IMR-90 (cell line): ENCODE measurements around the gene IL18BP. TPM values are rescaled to one million over a fixed set of nuclear protein-coding genes. Genes with fewer than 3 reads are reported as not detected.

Experiments used
- ATAC-seq: fragments of 200-7000 bp; cut with Tn5 transposase; 2 replicates; pipeline ENCODE4 v1.9.1; 2020; ENCODE audit warnings: low read depth, mild to moderate bottlenecking, moderate library complexity
- BruUV-seq: library from RNA; stranded (reverse); fragments of 400-500 nt; replicated peaks from 2 replicates; lab custom pipeline; 2021; lab: Mats Ljungman, UMichigan
- CTCF ChIA-PET: fragments of 300-600 bp; formaldehyde crosslinking; extraction: SDS; loops from one replicate; lab custom pipeline; 2021; ENCODE audit warnings: antibody characterized with exemption; lab: Yijun Ruan, JAX
- POLR2A ChIA-PET: fragments of 300-600 bp; sonication (Branson Sonifier 250); formaldehyde crosslinking; loops from one replicate; lab custom pipeline; 2022; ENCODE audit warnings: antibody characterized with exemption; ENCODE audit not compliant: unreplicated experiment; lab: Charles Lee
- DNase-seq: peaks from one replicate; pipeline ENCODE4 v3.0.0; 2013
- H2AFZ ChIP-seq: replicated peaks from 2 replicates; pipeline ENCODE3; 2013; ENCODE audit warnings: low read length, mild to moderate bottlenecking; ENCODE audit not compliant: poor library complexity
- H2AK5ac ChIP-seq: 2 replicates; pipeline ENCODE4 v1.6.1; 2013; ENCODE audit warnings: low read depth, low read length, inconsistent platforms
- H2AK9ac ChIP-seq: replicated peaks from 2 replicates; pipeline ENCODE3; 2013; ENCODE audit warnings: mild to moderate bottlenecking, low read depth, low read length, moderate library complexity; ENCODE audit not compliant: poor library complexity
- H2BK120ac ChIP-seq: 2 replicates; pipeline ENCODE4 v1.6.1; 2013; ENCODE audit warnings: low read depth, low read length, inconsistent platforms
- H2BK15ac ChIP-seq: 3 replicates; pipeline ENCODE4 v1.6.1; 2013; ENCODE audit warnings: low read depth, low read length, inconsistent platforms
- H2BK20ac ChIP-seq: 2 replicates; pipeline ENCODE4 v1.6.1; 2013; ENCODE audit warnings: low read depth, mild to moderate bottlenecking, inconsistent platforms, low read length, moderate library complexity
- H2BK5ac ChIP-seq: 2 replicates; pipeline ENCODE4 v1.6.1; 2013; ENCODE audit warnings: mild to moderate bottlenecking, low read depth, low read length, inconsistent platforms; ENCODE audit not compliant: poor library complexity, severe bottlenecking
- H3K14ac ChIP-seq: replicated peaks from 2 replicates; pipeline ENCODE4 v1.6.1; 2013; ENCODE audit warnings: low read depth, low read length, inconsistent platforms
- H3K18ac ChIP-seq: 2 replicates; pipeline ENCODE4 v1.6.1; 2013; ENCODE audit warnings: low read depth, low read length, control low read depth
- H3K23ac ChIP-seq: 2 replicates; pipeline ENCODE4 v1.6.1; 2013; ENCODE audit warnings: low read depth, low read length, inconsistent platforms
- H3K27ac ChIP-seq: 2 replicates; pipeline ENCODE4 v1.5.1; 2013; ENCODE audit warnings: mild to moderate bottlenecking, control low read depth, low read length; ENCODE audit not compliant: insufficient read depth
- H3K27me3 ChIP-seq: 2 replicates; pipeline ENCODE4 v1.6.1; 2013; ENCODE audit warnings: low read length; ENCODE audit not compliant: control insufficient read depth, insufficient read depth
- H3K36me3 ChIP-seq: 2 replicates; pipeline ENCODE4 v1.6.1; 2013; ENCODE audit warnings: low read length, mixed read lengths; ENCODE audit not compliant: control insufficient read depth, insufficient read depth
- H3K4ac ChIP-seq: 2 replicates; pipeline ENCODE4 v1.6.1; 2013; ENCODE audit warnings: low read depth, low read length, inconsistent platforms
- H3K4me1 ChIP-seq: 2 replicates; pipeline ENCODE4 v1.6.1; 2013; ENCODE audit warnings: low read length, mixed read lengths; ENCODE audit not compliant: control insufficient read depth, insufficient read depth
- H3K4me2 ChIP-seq: 2 replicates; pipeline ENCODE4 v1.6.1; 2013; ENCODE audit warnings: low read depth, mild to moderate bottlenecking, control low read depth, low read length, moderate library complexity
- H3K4me3 ChIP-seq: 2 replicates; pipeline ENCODE4 v1.5.1; 2013; ENCODE audit warnings: low read depth, mild to moderate bottlenecking, control low read depth, low read length, moderate library complexity; ENCODE audit not compliant: insufficient read depth
- H3K56ac ChIP-seq: 2 replicates; pipeline ENCODE4 v1.6.1; 2013; ENCODE audit warnings: low read length, inconsistent platforms; ENCODE audit not compliant: insufficient read depth; ENCODE audit errors: extremely low read depth
- H3K79me1 ChIP-seq, 2 experiments: 2 replicates each; pipeline ENCODE4 v1.6.1; 2013; ENCODE audit warnings: low read length in 2 of 2, inconsistent platforms in 1 of 2, low read depth in 1 of 2
- H3K9ac ChIP-seq: 2 replicates; pipeline ENCODE4 v1.6.1; 2013; ENCODE audit warnings: low read depth, low read length, control low read depth
- H3K9me1 ChIP-seq: 2 replicates; pipeline ENCODE4 v1.6.1; 2013; ENCODE audit warnings: low read length, inconsistent platforms; ENCODE audit not compliant: insufficient read depth
- H3K9me3 ChIP-seq: 2 replicates; pipeline ENCODE4 v1.6.1; 2013; ENCODE audit warnings: low read length; ENCODE audit not compliant: control insufficient read depth, insufficient read depth
- H4K20me1 ChIP-seq: 2 replicates; pipeline ENCODE4 v1.6.1; 2013; ENCODE audit warnings: low read length, inconsistent platforms; ENCODE audit not compliant: insufficient read depth
- H4K5ac ChIP-seq: 2 replicates; pipeline ENCODE4 v1.6.1; 2013; ENCODE audit warnings: mild to moderate bottlenecking, low read depth, low read length, control low read depth
- H4K8ac ChIP-seq, 2 experiments: 2 replicates each; pipeline ENCODE4 v1.6.1; 2013; ENCODE audit warnings: low read depth in 2 of 2, low read length in 2 of 2, control low read depth in 1 of 2, inconsistent platforms in 1 of 2
- H4K91ac ChIP-seq: 2 replicates; pipeline ENCODE4 v1.6.1; 2013; ENCODE audit warnings: low read depth, low read length, inconsistent platforms; ENCODE audit not compliant: insufficient read depth
- BHLHE40 ChIP-seq: fragments of 150-350 bp; IDR thresholded peaks from 2 replicates; pipeline ENCODE4 v1.6.1; 2016; ENCODE audit warnings: mild to moderate bottlenecking, low read depth, low read length
- CEBPB ChIP-seq: IDR thresholded peaks from 2 replicates; pipeline ENCODE4 v1.6.1; 2012; ENCODE audit warnings: low read depth, low read length, improper control_type of control experiment
- CTCF ChIP-seq: conservative IDR thresholded peaks from 2 replicates; pipeline ENCODE4 v1.5.1; 2012; ENCODE audit warnings: mild to moderate bottlenecking, low read depth, low read length, improper control_type of control experiment
- MAFK ChIP-seq: IDR thresholded peaks from 2 replicates; pipeline ENCODE4 v1.6.1; 2012; ENCODE audit warnings: low read depth, low read length, improper control_type of control experiment
- POLR2A ChIP-seq: IDR thresholded peaks from 2 replicates; pipeline ENCODE4 v1.6.1; 2012; ENCODE audit warnings: mild to moderate bottlenecking, low read depth, low read length
- RAD21 ChIP-seq: IDR thresholded peaks from 2 replicates; pipeline ENCODE4 v1.6.1; 2012; ENCODE audit warnings: low read length, improper control_type of control experiment
- RCOR1 ChIP-seq: IDR thresholded peaks from 2 replicates; pipeline ENCODE4 v1.6.1; 2012; ENCODE audit warnings: mild to moderate bottlenecking, low read length, improper control_type of control experiment; ENCODE audit not compliant: insufficient replicate concordance
- WGBS, 2 experiments: methylation state at CpG; one replicate each; pipeline versions ENCODE4 v1.1.5 to v1.1.7; 2013; ENCODE audit warnings: missing lambda C conversion rate in 2 of 2; ENCODE audit not compliant: insufficient read length in 1 of 2; ENCODE audit errors: extremely low coverage in 2 of 2; 5-methylcytosine and 5-hydroxymethylcytosine counted together
- dilution Hi-C: fragments of 300-500 bp; cut with HindIII; formaldehyde crosslinking; loops from one replicate; pipeline ENCODE4 v1.14.3; 2018; ENCODE audit warnings: low sequenced_read_pairs; ENCODE audit not compliant: unreplicated experiment
- in situ Hi-C: fragments of 300-500 bp; cut with MboI; formaldehyde crosslinking; loops from 3 replicates; pipeline ENCODE4 v1.14.3; 2019; ENCODE audit warnings: low sequenced_read_pairs, inconsistent platforms, mixed read lengths
- intact Hi-C: fragments of 100-400 bp; cut with micrococcal nuclease; formaldehyde crosslinking; loops from 2 replicates; pipeline ENCODE4 v1.10.0; 2022
- polyA plus RNA-seq, 3 experiments: library from polyadenylated mRNA; depleted of rRNA; stranded (reverse); fragments of >200 nt; gene quantifications; 2 replicates each; pipeline ENCODE4 v1.2.3, GENCODE V29; 2012; ENCODE audit warnings: low replicate concordance in 1 of 3
- total RNA-seq: library from RNA; depleted of rRNA; stranded (reverse); fragments of >200 nt; gene quantifications from 2 replicates; pipeline ENCODE4 v1.2.3, GENCODE V29; 2012

Gene IL18BP
- total and polyA plus RNA-seq, 2 of the 4 experiments (the other 2 are of a cell fraction): 0.90 to 3.2 TPM

- Histone ChIP-seq H2BK15ac (no peak overlapping the region), H3K9me1 (no peaks in the 10 kb centered on the region; the same call in none of the 2 replicates), H2AK9ac (no peak overlapping the region), H3K9ac (no peak overlapping the region), H2BK5ac (no peak overlapping the region), H3K9me3 (no peaks in the 10 kb centered on the region), H3K79me1 (peaks cover 46 to 70% of the 10 kb centered on the region in 2 experiments), H2BK120ac (no peak overlapping the region), H3K18ac (no peak overlapping the region), H3K4ac (no peak overlapping the region), H3K4me2 (no peak overlapping the region), H4K20me1 (peaks cover 64% of the 10 kb centered on the region), H2BK20ac (no peak overlapping the region), H3K23ac (no peak overlapping the region), H3K4me3 (no peak overlapping the region), H3K14ac (no peak overlapping the region), H3K27me3 (no peaks in the 10 kb centered on the region), H4K5ac (no peak overlapping the region), H3K36me3 (no peaks in the 10 kb centered on the region; the same call in 1 of the 2 replicates), H3K27ac (no peak overlapping the region), H4K91ac (no peak overlapping the region), H4K8ac (no peak overlapping the region), H3K4me1 (peaks cover 8% of the 10 kb centered on the region), H3K56ac (no peak overlapping the region), H2AK5ac (no peak overlapping the region), H2AFZ (no peak overlapping the region)
- ATAC-seq (no peak), DNase-seq (no peak)
- intact Hi-C loops: no loop called here
- no TSS peak for BruUV-seq
- in situ Hi-C loops: no loop called here
- CTCF ChIA-PET: interaction anchor here (1.1 kb wide), 1 partner anchor 13 kb away, joined by 3 read pairs; no protein-coding TSS in a partner anchor
- WGBS, 2 experiments: no CpG with 5 or more reads among the region's 4 CpGs
- POLR2A ChIA-PET: no interaction called here
- TF ChIP-seq BHLHE40 (no peak), MAFK (no peak), CTCF (no peak), CEBPB (no peak), POLR2A (no peak), RAD21 (no peak), RCOR1 (no peak)
- dilution Hi-C loops: no loop called here
Observed at GRCh38 chr11:71951741-71952310, 46.9 kb upstream of the IL18BP start.
